Raji (cell line): ENCODE data around the gene CTSD.

ENCODE experiments used
- POLR2A ChIP-seq: IDR thresholded peaks from 2 replicates; pipeline ENCODE4 v1.6.1; 2011; ENCODE audit warnings: low read depth, low read length, control low read depth; ENCODE audit not compliant: insufficient read depth

CTSD gene

DNA sequence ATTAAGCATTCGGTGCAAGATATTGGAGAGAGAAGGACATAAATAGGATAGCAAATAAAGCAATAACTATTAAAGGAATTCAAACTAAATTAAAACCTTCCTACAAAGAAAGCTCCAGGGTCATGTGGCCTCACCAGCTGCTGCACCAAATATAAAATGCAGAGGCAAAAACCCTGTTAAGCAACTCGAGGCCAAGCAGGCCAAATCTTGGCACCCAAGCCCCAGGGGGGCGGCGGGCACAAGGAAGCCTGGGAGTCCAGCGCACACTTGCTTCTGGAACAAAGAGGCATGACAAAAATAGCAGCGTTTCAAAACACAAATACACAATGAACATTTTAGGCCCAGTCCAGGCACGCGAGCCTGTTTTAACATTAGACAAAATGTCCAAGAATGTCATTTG is 46.0 kb downstream of the CTSD start:
- no peak for TF ChIP-seq POLR2A

DNA sequence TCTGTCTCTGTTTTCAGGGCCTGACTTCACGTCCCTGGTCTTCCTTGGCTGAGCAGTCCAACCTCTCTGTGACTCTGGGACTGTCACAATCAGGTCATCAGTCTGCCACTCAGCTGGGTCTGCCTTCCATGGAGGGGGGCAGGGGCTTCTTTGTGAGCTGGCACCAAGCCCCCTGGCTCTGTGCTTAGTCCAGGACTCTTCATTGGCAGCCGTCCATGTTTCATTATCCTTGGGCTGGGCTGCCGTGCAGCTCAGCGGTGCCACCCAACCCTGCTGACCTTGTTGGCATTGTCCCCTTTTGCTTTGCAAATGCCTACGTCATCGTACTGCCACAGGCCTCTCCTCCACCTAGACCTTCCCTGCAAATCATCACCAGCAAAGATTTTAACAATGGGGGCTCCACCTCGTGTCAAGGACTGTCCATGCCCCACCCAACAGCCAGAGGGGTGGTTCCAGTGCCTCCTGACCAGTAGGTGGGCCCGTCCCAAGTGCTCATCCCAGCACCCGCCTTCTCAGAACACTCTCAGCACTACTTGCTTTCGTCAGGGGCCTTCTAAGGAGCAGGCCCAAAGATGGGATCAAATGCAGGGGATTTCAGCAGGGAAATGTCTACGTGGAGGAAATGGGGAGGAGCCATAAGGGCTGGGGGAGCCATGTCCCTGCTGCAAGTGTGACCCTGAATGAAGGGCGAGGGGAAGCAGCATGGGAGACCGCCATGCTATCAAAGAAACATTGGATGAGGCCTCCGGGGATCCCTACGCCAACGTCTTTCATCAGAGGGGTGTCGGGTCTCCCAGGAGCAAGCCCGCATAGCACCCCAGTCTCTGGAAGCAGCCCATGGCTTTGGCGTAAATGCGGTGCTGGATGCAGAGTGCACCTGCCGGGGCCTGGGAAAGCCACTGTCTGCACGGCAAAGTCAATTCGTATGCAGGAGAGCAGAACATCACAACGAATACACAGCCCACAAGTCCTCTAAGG is 48.5 kb downstream of the CTSD start:
- TF ChIP-seq POLR2A: no peak

DNA sequence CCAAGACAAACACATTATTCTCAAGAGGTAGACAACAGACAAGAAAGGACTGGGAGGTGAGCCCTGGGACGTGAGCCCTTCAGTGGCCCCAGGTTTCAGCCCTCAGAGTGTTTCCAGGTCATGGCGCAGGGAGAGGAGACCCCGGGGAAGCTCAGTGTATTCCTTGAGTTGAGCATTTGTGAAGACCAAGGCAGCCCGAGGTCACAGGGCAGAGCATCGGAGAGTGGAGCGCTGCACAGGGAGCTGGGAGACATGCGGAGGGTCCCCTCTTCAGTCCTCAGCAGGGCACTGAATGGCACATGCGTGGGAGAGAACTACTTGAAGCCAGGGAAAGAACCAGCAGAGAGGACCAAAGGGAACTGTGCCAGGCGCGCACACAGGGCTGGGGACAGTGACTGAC is 55.0 kb downstream of the CTSD start:
- TF ChIP-seq POLR2A: no peak

DNA sequence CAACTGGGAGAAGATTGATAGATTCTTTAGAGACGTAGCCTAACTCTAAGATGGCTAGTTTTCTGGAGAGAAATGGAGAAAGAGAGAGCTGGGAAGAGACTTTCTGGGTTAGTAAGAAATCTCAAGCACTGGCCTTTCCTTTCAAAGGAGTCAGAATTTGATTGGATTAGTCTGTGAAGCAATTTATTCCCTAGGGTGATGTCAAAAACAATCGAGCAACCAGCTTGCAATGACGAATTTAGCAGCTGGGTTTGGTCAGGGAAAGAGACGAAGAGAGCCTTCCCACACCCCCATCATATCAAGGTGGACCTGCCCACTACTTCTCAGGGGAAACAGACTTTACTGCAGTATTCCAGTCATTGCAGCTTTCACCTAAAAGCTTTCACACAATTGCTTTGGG is 56.0 kb downstream of the CTSD start:
- no peak for TF ChIP-seq POLR2A

DNA sequence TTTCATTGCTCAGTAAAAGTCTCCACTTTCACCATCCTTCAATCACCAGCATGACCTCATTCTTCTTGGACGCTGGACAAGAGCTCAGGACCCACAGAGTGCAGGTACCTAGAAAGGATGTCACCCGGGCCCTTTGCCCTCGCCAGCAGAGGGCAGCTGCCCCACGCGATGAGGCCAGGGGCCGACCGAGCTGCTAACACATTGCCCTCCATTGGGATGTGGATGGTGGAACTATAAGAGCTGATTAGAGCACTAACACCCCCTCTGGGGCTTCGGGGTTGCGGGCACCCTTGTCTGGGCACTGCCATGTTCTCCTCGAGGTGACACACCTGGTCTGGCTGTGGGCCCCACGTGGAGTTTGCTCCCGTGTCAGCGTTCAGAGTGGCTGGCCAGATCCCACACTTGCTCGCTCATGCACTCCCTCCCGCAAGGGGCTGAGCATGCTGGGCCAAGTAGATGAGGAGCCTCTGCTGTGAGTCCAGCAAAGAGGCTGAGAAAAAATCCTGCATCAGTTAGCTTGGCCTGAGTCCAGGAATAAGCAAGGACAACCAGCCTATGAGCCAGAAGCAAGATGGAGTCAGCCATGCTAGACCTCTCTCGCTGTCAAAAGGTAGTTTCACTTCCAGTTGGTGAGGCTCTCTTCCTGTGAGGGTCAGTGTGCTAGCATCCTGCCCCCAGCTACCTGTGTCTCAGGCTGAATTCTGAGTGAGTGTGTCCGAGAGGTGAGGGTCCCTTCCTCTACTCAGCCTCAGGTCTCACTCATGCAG is 56.9 kb downstream of the CTSD start:
- no peak for TF ChIP-seq POLR2A

DNA sequence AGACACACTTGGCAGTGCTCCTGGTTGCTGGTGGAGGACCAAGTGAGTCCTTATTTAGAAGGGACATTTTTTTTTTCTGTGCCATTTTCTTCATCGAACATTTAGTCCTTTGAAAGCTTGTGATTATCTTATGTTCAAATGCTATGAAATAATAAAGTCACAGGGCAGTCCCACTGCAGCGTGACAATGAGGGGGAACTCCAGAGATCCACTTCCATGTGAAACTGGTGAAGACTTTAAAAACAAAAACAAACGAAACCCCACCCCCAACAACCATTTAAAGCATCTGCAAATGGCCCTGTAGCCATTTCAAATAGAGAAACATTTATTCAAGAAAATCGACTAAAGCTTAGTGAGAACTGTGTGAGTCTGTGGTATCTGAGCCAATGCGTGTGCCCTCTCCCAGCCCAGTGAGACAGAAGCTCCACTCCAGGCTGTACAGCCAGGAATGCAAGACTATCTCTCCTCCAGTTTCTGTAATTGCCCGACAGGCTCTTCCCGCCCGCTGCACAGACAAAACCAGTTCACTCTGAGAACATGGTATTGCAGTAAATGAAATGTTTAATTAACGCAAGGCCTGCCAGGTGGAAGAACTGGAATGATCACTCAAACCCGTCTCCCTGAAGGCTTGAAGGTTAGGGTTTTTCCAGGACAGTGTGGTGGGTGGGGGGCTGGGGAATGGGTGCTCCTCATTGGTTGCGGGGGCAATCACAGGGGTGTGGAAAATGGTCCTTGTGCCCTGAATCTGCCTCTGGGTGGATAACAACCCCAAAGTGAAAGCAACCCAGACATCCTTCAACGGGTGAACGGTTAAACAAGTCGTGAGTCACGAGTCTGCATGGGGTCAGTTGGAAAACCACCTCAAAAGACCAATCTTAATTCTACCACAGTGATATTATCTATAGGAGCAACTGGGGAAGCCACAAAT is 58.3 kb downstream of the CTSD start:
- no peak for TF ChIP-seq POLR2A

DNA sequence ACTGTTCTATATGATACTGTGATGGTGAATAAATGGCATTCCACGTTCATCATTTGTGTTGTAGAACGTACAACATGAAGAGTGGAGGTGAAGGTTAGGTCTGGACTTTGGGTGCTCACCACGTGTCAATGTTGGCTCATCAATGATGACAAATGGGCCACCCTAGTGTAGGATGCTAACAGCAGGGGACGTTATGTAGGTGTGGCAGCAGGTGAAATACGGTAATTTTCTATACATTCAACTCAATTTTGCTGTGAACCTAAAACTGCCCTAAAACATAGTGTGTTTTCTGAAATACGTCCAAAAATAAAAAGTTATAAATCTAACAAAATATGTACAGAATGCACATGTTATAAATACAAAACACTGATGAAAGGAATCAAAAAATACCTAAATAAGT is 60.6 kb downstream of the CTSD start:
- TF ChIP-seq POLR2A: no peak
